ENCODE results near the gene MED13. TPM values are rescaled to one million over a fixed set of nuclear protein-coding genes. Genes with fewer than 3 reads are reported as not detected.

Gene MED13
- total RNA-seq, 1 experiment from 2014 or later, result 49.4 TPM

GRCh38 chr17:62033317-62033716 lies 31.8 kb downstream of the MED13 start:
- Histone ChIP-seq H3K4me1 (replicated peaks; ENCODE audit: insufficient read depth) (no peaks in the 10 kb centered on the region), H3K27ac (no peak overlapping the region), H3K9me3 (ENCODE audit: insufficient read depth, low read depth) (no peaks in the 10 kb centered on the region), H3K9me2 (ENCODE audit: insufficient read depth) (no peaks in the 10 kb centered on the region), H3K79me2 (ENCODE audit: low read depth) (peaks cover 35% of the 10 kb centered on the region), H3K4me2 (no peak overlapping the region), H3K27me3 (ENCODE audit: insufficient read depth, low read depth) (no peaks in the 10 kb centered on the region), H3K36me3 (ENCODE audit: low read depth) (peaks cover 40% of the 10 kb centered on the region), H3F3A (ENCODE audit: insufficient read depth, low read depth) (peaks cover 16% of the 10 kb centered on the region; the same call in 1 of the 2 replicates), H4K20me1 (ENCODE audit: insufficient read depth) (peaks cover 24% of the 10 kb centered on the region), H3K4me3 (no peak overlapping the region), H2AFZ (no peak overlapping the region)
- intact Hi-C loops (cut with micrococcal nuclease; ENCODE audit: unreplicated experiment), result no loop called here
- ChIA-PET CTCF (no interaction called here), POLR2A (ENCODE audit: unreplicated experiment) (no interaction called here)
- no peak for TF ChIP-seq EZH2 (IDR thresholded peaks at IDR 0.05; ENCODE audit: low read depth)
- TF ChIP-seq CTCF (conservative IDR thresholded peaks at IDR 0.05), result no peak
- BruUV-seq (replicated peaks), result no TSS peak
- no peak for DNase-seq

- no peaks in the 10 kb centered on the region for H3K4me1 ChIP-seq (replicated peaks; ENCODE audit: insufficient read depth)
- no peaks in the 10 kb centered on the region for H3K9me3 ChIP-seq (ENCODE audit: insufficient read depth, low read depth)
- no TSS peak for BruUV-seq (replicated peaks)
- peaks cover 45% of the 10 kb centered on the region for H3K36me3 ChIP-seq (ENCODE audit: low read depth)
- H3K9me2 ChIP-seq (ENCODE audit: insufficient read depth), result no peaks in the 10 kb centered on the region
- intact Hi-C loops (cut with micrococcal nuclease; ENCODE audit: unreplicated experiment), result no loop called here
- ChIA-PET CTCF (interaction anchor here (0.6 kb wide), 1 partner anchor 398 kb away, joined by 3 read pairs; no protein-coding TSS in a partner anchor), POLR2A (ENCODE audit: unreplicated experiment) (no interaction called here)
- no peaks in the 10 kb centered on the region for H3K27me3 ChIP-seq (ENCODE audit: insufficient read depth, low read depth)
- no peak overlapping the region for H3K27ac ChIP-seq
- TF ChIP-seq EZH2 (IDR thresholded peaks at IDR 0.05; ENCODE audit: low read depth) (no peak), CTCF (conservative IDR thresholded peaks at IDR 0.05) (no peak)
- no peak overlapping the region for H3K4me2 ChIP-seq
- peaks cover 16% of the 10 kb centered on the region; the same call in 1 of the 2 replicates for H3F3A ChIP-seq (ENCODE audit: insufficient read depth, low read depth)
- H2AFZ ChIP-seq, result no peak overlapping the region
- DNase-seq, result no peak
- peaks cover 30% of the 10 kb centered on the region for H4K20me1 ChIP-seq (ENCODE audit: insufficient read depth)
- H3K4me3 ChIP-seq, result no peak overlapping the region
- peaks cover 30% of the 10 kb centered on the region for H3K79me2 ChIP-seq (ENCODE audit: low read depth)
Observed at GRCh38 chr17:62032480-62032879, 32.6 kb downstream of the MED13 start.

- BruUV-seq (replicated peaks), result no TSS peak
- peaks cover 29% of the 10 kb centered on the region for H3K79me2 ChIP-seq (ENCODE audit: low read depth)
Observed at GRCh38 chr17:62030264-62030663, 34.8 kb downstream of the MED13 start.

More at GRCh38 chr17:62030264-62030663, 34.8 kb downstream of the MED13 start:
- Histone ChIP-seq H3F3A (ENCODE audit: insufficient read depth, low read depth) (peaks cover 17% of the 10 kb centered on the region; the same call in 1 of the 2 replicates), H3K9me3 (ENCODE audit: insufficient read depth, low read depth) (no peaks in the 10 kb centered on the region), H3K27ac (no peak overlapping the region), H3K36me3 (ENCODE audit: low read depth) (peaks cover 46% of the 10 kb centered on the region), H3K4me1 (replicated peaks; ENCODE audit: insufficient read depth) (0 out of 2 replicates have a peak, but pooled peaks cover 6% of the 10 kb centered on the region), H3K4me3 (no peak overlapping the region), H4K20me1 (ENCODE audit: insufficient read depth) (peaks cover 44% of the 10 kb centered on the region), H2AFZ (no peak overlapping the region), H3K27me3 (ENCODE audit: insufficient read depth, low read depth) (no peaks in the 10 kb centered on the region), H3K9me2 (ENCODE audit: insufficient read depth) (no peaks in the 10 kb centered on the region), H3K4me2 (no peak overlapping the region)
- ChIA-PET CTCF (no interaction called here), POLR2A (ENCODE audit: unreplicated experiment) (no interaction called here)
- no peak for TF ChIP-seq EZH2 (IDR thresholded peaks at IDR 0.05; ENCODE audit: low read depth)
- no peak for TF ChIP-seq CTCF (conservative IDR thresholded peaks at IDR 0.05)
- no peak for DNase-seq
- intact Hi-C loops (cut with micrococcal nuclease; ENCODE audit: unreplicated experiment), result no loop called here

All from PC-9 (cell line).